ENCODE results near the gene BACE1. TPM values are rescaled to one million over a fixed set of nuclear protein-coding genes. Genes with fewer than 3 reads are reported as not detected.

The BACE1 gene
- total and polyA plus RNA-seq, 10 of the 15 experiments (the other 5 are each of a cell fraction or from before 2014, with no cell fraction given), result 0.07 to 1.6 (median 0.32) TPM

DNA sequence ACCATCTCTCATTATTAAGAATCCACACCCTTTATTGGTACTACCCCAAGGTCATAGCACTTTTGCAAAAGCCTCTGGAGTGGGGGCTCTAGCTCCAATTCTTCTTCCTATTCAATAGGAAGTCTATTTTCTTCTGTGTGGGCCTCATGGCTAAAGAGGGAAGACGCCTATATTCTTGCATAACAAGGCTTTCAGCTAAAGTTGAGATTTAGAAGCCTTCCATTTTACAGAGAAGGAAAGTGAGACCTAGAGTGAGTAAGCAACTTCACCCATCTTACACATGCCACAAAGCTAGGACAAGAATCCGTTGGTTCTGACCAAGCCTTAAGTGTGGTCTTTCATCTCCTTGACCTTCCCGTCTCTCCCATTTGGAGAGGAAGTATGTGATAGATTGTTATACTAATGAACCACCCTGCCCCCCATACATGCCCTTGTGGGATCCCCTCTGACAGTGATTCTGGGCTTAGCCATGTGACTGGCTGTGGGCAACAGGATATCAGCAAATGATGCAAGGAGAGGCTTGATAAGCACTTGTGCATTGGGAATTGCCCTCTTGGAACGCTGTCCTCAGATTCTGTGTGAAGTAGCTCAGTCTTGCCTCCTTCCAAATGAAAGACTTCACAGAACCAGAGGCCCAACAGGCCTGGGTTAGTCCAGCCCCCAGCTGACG is 12.3 kb downstream of the BACE1 start:
- BruUV-seq (replicated peaks), result no TSS peak
- no peak overlapping the region for H3K27ac ChIP-seq (ENCODE audit: control insufficient read depth, insufficient read depth)
- in situ Hi-C loops (cut with MboI) (no loop called here), intact Hi-C loops (cut with micrococcal nuclease; ENCODE audit: unreplicated experiment) (no loop called here)
- H3K4me2 ChIP-seq (ENCODE audit: control insufficient read depth, insufficient read depth), result no peak overlapping the region
- H3K27me3 ChIP-seq (replicated peaks in 1 of 2; ENCODE audit: control insufficient read depth in 2 of 2, insufficient read depth in 2 of 2, low read length in 1 of 2), result peaks cover 2% of the 10 kb centered on the region in 2 experiments; a peak in 1 of 4 replicates
- TF ChIP-seq RELA (IDR thresholded peaks at IDR 0.05; ENCODE audit: borderline replicate concordance, partially characterized antibody) (no peak), ZNF274 (IDR thresholded peaks at IDR 0.05; ENCODE audit: insufficient read depth, insufficient read length) (no peak), FOXK2 (IDR thresholded peaks at IDR 0.05) (no peak), ATF7 (IDR thresholded peaks at IDR 0.05; ENCODE audit: low read depth) (no peak)
- TF ChIP-seq, protein P1, sequence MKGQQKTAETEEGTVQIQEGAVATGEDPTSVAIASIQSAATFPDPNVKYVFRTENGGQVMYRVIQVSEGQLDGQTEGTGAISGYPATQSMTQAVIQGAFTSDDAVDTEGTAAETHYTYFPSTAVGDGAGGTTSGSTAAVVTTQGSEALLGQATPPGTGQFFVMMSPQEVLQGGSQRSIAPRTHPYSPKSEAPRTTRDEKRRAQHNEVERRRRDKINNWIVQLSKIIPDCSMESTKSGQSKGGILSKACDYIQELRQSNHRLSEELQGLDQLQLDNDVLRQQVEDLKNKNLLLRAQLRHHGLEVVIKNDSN (IDR thresholded peaks at IDR 0.05; ENCODE audit: borderline replicate concordance, extremely low read length, insufficient read depth, low read depth, low read length), result no peak
- TF ChIP-seq, protein P2, sequence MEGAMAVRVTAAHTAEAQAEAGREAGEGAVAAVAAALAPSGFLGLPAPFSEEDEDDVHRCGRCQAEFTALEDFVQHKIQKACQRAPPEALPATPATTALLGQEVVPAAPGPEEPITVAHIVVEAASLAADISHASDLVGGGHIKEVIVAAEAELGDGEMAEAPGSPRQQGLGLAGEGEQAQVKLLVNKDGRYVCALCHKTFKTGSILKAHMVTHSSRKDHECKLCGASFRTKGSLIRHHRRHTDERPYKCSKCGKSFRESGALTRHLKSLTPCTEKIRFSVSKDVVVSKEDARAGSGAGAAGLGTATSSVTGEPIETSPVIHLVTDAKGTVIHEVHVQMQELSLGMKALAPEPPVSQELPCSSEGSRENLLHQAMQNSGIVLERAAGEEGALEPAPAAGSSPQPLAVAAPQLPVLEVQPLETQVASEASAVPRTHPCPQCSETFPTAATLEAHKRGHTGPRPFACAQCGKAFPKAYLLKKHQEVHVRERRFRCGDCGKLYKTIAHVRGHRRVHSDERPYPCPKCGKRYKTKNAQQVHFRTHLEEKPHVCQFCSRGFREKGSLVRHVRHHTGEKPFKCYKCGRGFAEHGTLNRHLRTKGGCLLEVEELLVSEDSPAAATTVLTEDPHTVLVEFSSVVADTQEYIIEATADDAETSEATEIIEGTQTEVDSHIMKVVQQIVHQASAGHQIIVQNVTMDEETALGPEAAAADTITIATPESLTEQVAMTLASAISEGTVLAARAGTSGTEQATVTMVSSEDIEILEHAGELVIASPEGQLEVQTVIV (IDR thresholded peaks at IDR 0.05; ENCODE audit: borderline replicate concordance, partially characterized antibody), result no peak
- ChIA-PET RAD21 (ENCODE audit: unreplicated experiment) (interaction anchor here (2.0 kb wide), 1 partner anchor 24 kb away, joined by 6 read pairs; the partner anchor contains the start of gene CEP164), SMC1A (ENCODE audit: uncharacterized antibody, unreplicated experiment) (interaction anchor here (0.9 kb wide), 1 partner anchor 423 kb away, joined by 3 read pairs; no protein-coding TSS in a partner anchor), POLR2A (interaction anchor here (1.4 kb wide), 1 partner anchor 24 kb away, joined by 7 read pairs; the partner anchor contains the start of gene CEP164), CTCF (interaction anchor here (0.6 to 1.2 kb wide), 3 partner anchors 93 to 422 kb away, joined by 3 to 4 read pairs (median 3); no protein-coding TSS in a partner anchor)
- H3K9me3 ChIP-seq (replicated peaks; ENCODE audit: control insufficient read depth, insufficient read depth, low read length), result no peaks in the 10 kb centered on the region
- no peak for ATAC-seq
- WGBS (ENCODE audit: insufficient coverage, insufficient replicate concordance, low lambda C conversion rate, missing lambda C conversion rate), result 61% methylated on average over 5 of the region's 5 CpGs
- H3K4me3 ChIP-seq, result no peak overlapping the region
- FAIRE-seq, result no peak
- no peak overlapping the region for H3K9ac ChIP-seq (ENCODE audit: control insufficient read depth, insufficient read depth, low read length)
- H2AFZ ChIP-seq (ENCODE audit: control insufficient read depth, low read depth, low read length), result no peak overlapping the region
- H3K79me2 ChIP-seq (ENCODE audit: control insufficient read depth, insufficient read depth, low read length), result no peaks in the 10 kb centered on the region
- no peaks in the 10 kb centered on the region for H3K4me1 ChIP-seq (ENCODE audit: control insufficient read depth, insufficient read depth, low read length)
- DNase-seq (ENCODE audit: low read depth, low spot score), result no peak
- no peaks in the 10 kb centered on the region for H4K20me1 ChIP-seq (ENCODE audit: control insufficient read depth, insufficient read depth)
- no peaks in the 10 kb centered on the region for H3K36me3 ChIP-seq (ENCODE audit: control insufficient read depth in 2 of 2, insufficient read depth in 2 of 2, low read length in 1 of 2)

Data from GM12878 (cell line).